ENCODE measurements around the gene HHLA2.
A peak's percentile ranks its signal among the peaks of the same experiment; 100 is the strongest.

The HHLA2 gene

GRCh38 chr3:108403198-108403597 is 106.8 kb downstream of the HHLA2 start:
- ATAC-seq (ENCODE audit: low read depth) (no peak), DNase-seq (ENCODE audit: low spot score) (no peak)
- Histone ChIP-seq H3K4me3 (ENCODE audit: severe bottlenecking) (no peak overlapping the region), H3K36me3 (ENCODE audit: low read depth) (no peaks in the 10 kb centered on the region), H3K27me3 (ENCODE audit: insufficient read depth, poor library complexity, severe bottlenecking) (no peaks in the 10 kb centered on the region), H3K9me3 (ENCODE audit: severe bottlenecking) (no peaks in the 10 kb centered on the region), H3K4me1 (ENCODE audit: insufficient read depth, poor library complexity, severe bottlenecking) (no peaks in the 10 kb centered on the region), H3K27ac (ENCODE audit: poor library complexity, severe bottlenecking) (no peak overlapping the region)
- TF ChIP-seq CTCF (IDR thresholded peaks at IDR 0.05; ENCODE audit: poor library complexity, severe bottlenecking) = no peak

GRCh38 chr3:108403686-108404345 is 107.5 kb downstream of the HHLA2 start:
- no peaks in the 10 kb centered on the region for H3K36me3 ChIP-seq (ENCODE audit: low read depth)
- TF ChIP-seq CTCF (IDR thresholded peaks at IDR 0.05; ENCODE audit: poor library complexity, severe bottlenecking) = no peak
- no peak overlapping the region for H3K4me3 ChIP-seq (ENCODE audit: severe bottlenecking)
- H3K27ac ChIP-seq (ENCODE audit: poor library complexity, severe bottlenecking) = no peak overlapping the region
- H3K4me1 ChIP-seq (ENCODE audit: insufficient read depth, poor library complexity, severe bottlenecking) = no peaks in the 10 kb centered on the region
- H3K27me3 ChIP-seq (ENCODE audit: insufficient read depth, poor library complexity, severe bottlenecking) = no peaks in the 10 kb centered on the region
- H3K9me3 ChIP-seq (ENCODE audit: severe bottlenecking) = no peaks in the 10 kb centered on the region
- ATAC-seq (ENCODE audit: low read depth) (no peak), DNase-seq (ENCODE audit: low spot score) (no peak)

GRCh38 chr3:108404368-108404767 is 108.0 kb downstream of the HHLA2 start:
- no peak for TF ChIP-seq CTCF (IDR thresholded peaks at IDR 0.05; ENCODE audit: poor library complexity, severe bottlenecking)
- no peak for ATAC-seq (ENCODE audit: low read depth)
- no peak overlapping the region for H3K27ac ChIP-seq (ENCODE audit: poor library complexity, severe bottlenecking)

GRCh38 chr3:108406063-108406660 is 109.8 kb downstream of the HHLA2 start:
- TF ChIP-seq CTCF (IDR thresholded peaks at IDR 0.05; ENCODE audit: poor library complexity, severe bottlenecking) = no peak
- Histone ChIP-seq H3K4me1 (ENCODE audit: insufficient read depth, poor library complexity, severe bottlenecking) (no peaks in the 10 kb centered on the region), H3K36me3 (ENCODE audit: low read depth) (no peaks in the 10 kb centered on the region), H3K9me3 (ENCODE audit: severe bottlenecking) (no peaks in the 10 kb centered on the region), H3K27me3 (ENCODE audit: insufficient read depth, poor library complexity, severe bottlenecking) (no peaks in the 10 kb centered on the region), H3K27ac (ENCODE audit: poor library complexity, severe bottlenecking) (no peak overlapping the region), H3K4me3 (ENCODE audit: severe bottlenecking) (no peak overlapping the region)
- DNase-seq (ENCODE audit: low spot score) (no peak), ATAC-seq (ENCODE audit: low read depth) (no peak)

More at GRCh38 chr3:108404368-108404767, 108.0 kb downstream of the HHLA2 start:
- no peaks in the 10 kb centered on the region for H3K36me3 ChIP-seq (ENCODE audit: low read depth)
- H3K27me3 ChIP-seq (ENCODE audit: insufficient read depth, poor library complexity, severe bottlenecking) = no peaks in the 10 kb centered on the region
- DNase-seq (ENCODE audit: low spot score) = no peak
- H3K9me3 ChIP-seq (ENCODE audit: severe bottlenecking) = no peaks in the 10 kb centered on the region
- no peaks in the 10 kb centered on the region for H3K4me1 ChIP-seq (ENCODE audit: insufficient read depth, poor library complexity, severe bottlenecking)
- H3K4me3 ChIP-seq (ENCODE audit: severe bottlenecking) = no peak overlapping the region

- H3K9me3 ChIP-seq (ENCODE audit: severe bottlenecking) = no peaks in the 10 kb centered on the region
- H3K36me3 ChIP-seq (ENCODE audit: low read depth) = no peaks in the 10 kb centered on the region
- peak; percentile 67 for TF ChIP-seq CTCF (IDR thresholded peaks at IDR 0.05; ENCODE audit: poor library complexity, severe bottlenecking)
- peak; percentile 74; the same call in 2 of the 3 replicates for ATAC-seq (ENCODE audit: low read depth)
- no peak overlapping the region for H3K4me3 ChIP-seq (ENCODE audit: severe bottlenecking)
- no peaks in the 10 kb centered on the region for H3K4me1 ChIP-seq (ENCODE audit: insufficient read depth, poor library complexity, severe bottlenecking)
- no peaks in the 10 kb centered on the region for H3K27me3 ChIP-seq (ENCODE audit: insufficient read depth, poor library complexity, severe bottlenecking)
- H3K27ac ChIP-seq (ENCODE audit: poor library complexity, severe bottlenecking) = no peak overlapping the region
- DNase-seq (ENCODE audit: low spot score) = no peak
These were observed 110.4 kb downstream of the HHLA2 start for GRCh38 chr3:108406661-108407206.
